Measurements from ENCODE around the gene BASP1. TPM values are rescaled to one million over a fixed set of nuclear protein-coding genes. Genes with fewer than 3 reads are reported as not detected.

The BASP1 gene
- total and polyA plus RNA-seq, 2 experiments from 2014 or later = 87.5 to 114 TPM

DNA sequence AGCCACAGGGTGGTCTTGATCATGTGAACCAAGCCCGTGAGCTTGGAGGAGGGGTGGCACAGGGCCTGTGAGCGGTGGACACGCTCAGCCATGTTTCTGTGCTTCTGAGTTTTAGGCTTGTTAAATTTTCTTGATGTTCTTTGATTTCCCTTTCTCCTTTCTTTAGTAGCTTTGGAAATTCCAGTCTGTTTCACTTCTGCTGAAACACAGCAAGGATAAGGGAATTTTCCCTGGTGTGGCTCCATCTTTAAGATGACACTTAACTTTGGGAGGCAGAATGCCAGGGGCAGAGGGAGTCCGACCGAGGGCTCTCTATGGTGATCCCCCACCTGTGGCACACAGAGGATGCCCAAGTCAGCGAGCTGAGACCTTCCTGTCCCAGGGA is 29.7 kb upstream of the BASP1 start:
- H3K4me1 Mint-ChIP-seq = peaks cover 14% of the 10 kb centered on the region; the same call in 2 of the 3 replicates
- no peak overlapping the region for H3K27ac Mint-ChIP-seq
- Histone ChIP-seq H3K27me3 (ENCODE audit: insufficient read depth) (no peaks in the 10 kb centered on the region), H3K79me2 (replicated peaks; ENCODE audit: insufficient read depth) (no peaks in the 10 kb centered on the region), H3K36me3 (ENCODE audit: insufficient read depth) (no peaks in the 10 kb centered on the region), H3K9me2 (ENCODE audit: insufficient read depth) (no peaks in the 10 kb centered on the region), H3F3A (replicated peaks; ENCODE audit: low read depth) (no peaks in the 10 kb centered on the region), H3K4me2 (no peak overlapping the region), H3K27ac (ENCODE audit: low read depth) (no peak overlapping the region), H4K20me1 (replicated peaks; ENCODE audit: insufficient read depth) (no peaks in the 10 kb centered on the region), H3K4me3 (no peak overlapping the region), H3K4me1 (ENCODE audit: insufficient read depth) (peaks cover 13% of the 10 kb centered on the region), H2AFZ (no peak overlapping the region)
- H3K9me3 Mint-ChIP-seq = peaks cover 4% of the 10 kb centered on the region; the same call in 2 of the 3 replicates
- H3K4me3 Mint-ChIP-seq = no peak overlapping the region
- peaks cover 4% of the 10 kb centered on the region; the same call in 2 of the 3 replicates for H3K36me3 Mint-ChIP-seq (ENCODE audit: low read depth)
- TF ChIP-seq EZH2phosphoT487 (IDR thresholded peaks at IDR 0.05; ENCODE audit: unreplicated experiment) = no peak
- no peak for TF ChIP-seq ZNF114 (CRISPR knock-in tag; IDR thresholded peaks at IDR 0.05)
- TF ChIP-seq, protein P1, sequence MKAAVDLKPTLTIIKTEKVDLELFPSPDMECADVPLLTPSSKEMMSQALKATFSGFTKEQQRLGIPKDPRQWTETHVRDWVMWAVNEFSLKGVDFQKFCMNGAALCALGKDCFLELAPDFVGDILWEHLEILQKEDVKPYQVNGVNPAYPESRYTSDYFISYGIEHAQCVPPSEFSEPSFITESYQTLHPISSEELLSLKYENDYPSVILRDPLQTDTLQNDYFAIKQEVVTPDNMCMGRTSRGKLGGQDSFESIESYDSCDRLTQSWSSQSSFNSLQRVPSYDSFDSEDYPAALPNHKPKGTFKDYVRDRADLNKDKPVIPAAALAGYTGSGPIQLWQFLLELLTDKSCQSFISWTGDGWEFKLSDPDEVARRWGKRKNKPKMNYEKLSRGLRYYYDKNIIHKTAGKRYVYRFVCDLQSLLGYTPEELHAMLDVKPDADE (IDR thresholded peaks at IDR 0.05) = no peak
- no peak for TF ChIP-seq CREB1 (CRISPR knock-in tag; IDR thresholded peaks at IDR 0.05; ENCODE audit: low read depth)
- no peak for TF ChIP-seq ZNF331 (CRISPR knock-in tag; IDR thresholded peaks at IDR 0.05; ENCODE audit: low read depth)
- TF ChIP-seq, protein P2, sequence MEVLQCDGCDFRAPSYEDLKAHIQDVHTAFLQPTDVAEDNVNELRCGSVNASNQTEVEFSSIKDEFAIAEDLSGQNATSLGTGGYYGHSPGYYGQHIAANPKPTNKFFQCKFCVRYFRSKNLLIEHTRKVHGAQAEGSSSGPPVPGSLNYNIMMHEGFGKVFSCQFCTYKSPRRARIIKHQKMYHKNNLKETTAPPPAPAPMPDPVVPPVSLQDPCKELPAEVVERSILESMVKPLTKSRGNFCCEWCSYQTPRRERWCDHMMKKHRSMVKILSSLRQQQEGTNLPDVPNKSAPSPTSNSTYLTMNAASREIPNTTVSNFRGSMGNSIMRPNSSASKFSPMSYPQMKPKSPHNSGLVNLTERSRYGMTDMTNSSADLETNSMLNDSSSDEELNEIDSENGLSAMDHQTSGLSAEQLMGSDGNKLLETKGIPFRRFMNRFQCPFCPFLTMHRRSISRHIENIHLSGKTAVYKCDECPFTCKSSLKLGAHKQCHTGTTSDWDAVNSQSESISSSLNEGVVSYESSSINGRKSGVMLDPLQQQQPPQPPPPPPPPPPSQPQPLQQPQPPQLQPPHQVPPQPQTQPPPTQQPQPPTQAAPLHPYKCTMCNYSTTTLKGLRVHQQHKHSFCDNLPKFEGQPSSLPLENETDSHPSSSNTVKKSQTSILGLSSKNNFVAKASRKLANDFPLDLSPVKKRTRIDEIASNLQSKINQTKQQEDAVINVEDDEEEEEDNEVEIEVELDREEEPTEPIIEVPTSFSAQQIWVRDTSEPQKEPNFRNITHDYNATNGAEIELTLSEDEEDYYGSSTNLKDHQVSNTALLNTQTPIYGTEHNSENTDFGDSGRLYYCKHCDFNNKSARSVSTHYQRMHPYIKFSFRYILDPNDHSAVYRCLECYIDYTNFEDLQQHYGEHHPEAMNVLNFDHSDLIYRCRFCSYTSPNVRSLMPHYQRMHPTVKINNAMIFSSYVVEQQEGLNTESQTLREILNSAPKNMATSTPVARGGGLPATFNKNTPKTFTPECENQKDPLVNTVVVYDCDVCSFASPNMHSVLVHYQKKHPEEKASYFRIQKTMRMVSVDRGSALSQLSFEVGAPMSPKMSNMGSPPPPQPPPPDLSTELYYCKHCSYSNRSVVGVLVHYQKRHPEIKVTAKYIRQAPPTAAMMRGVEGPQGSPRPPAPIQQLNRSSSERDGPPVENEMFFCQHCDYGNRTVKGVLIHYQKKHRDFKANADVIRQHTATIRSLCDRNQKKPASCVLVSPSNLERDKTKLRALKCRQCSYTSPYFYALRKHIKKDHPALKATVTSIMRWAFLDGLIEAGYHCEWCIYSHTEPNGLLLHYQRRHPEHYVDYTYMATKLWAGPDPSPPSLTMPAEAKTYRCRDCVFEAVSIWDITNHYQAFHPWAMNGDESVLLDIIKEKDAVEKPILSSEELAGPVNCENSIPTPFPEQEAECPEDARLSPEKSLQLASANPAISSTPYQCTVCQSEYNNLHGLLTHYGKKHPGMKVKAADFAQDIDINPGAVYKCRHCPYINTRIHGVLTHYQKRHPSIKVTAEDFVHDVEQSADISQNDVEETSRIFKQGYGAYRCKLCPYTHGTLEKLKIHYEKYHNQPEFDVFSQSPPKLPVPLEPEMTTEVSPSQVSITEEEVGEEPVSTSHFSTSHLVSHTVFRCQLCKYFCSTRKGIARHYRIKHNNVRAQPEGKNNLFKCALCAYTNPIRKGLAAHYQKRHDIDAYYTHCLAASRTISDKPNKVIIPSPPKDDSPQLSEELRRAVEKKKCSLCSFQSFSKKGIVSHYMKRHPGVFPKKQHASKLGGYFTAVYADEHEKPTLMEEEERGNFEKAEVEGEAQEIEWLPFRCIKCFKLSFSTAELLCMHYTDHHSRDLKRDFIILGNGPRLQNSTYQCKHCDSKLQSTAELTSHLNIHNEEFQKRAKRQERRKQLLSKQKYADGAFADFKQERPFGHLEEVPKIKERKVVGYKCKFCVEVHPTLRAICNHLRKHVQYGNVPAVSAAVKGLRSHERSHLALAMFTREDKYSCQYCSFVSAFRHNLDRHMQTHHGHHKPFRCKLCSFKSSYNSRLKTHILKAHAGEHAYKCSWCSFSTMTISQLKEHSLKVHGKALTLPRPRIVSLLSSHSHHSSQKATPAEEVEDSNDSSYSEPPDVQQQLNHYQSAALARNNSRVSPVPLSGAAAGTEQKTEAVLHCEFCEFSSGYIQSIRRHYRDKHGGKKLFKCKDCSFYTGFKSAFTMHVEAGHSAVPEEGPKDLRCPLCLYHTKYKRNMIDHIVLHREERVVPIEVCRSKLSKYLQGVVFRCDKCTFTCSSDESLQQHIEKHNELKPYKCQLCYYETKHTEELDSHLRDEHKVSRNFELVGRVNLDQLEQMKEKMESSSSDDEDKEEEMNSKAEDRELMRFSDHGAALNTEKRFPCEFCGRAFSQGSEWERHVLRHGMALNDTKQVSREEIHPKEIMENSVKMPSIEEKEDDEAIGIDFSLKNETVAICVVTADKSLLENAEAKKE (CRISPR knock-in tag; IDR thresholded peaks at IDR 0.05) = no peak
- TF ChIP-seq, protein P3, sequence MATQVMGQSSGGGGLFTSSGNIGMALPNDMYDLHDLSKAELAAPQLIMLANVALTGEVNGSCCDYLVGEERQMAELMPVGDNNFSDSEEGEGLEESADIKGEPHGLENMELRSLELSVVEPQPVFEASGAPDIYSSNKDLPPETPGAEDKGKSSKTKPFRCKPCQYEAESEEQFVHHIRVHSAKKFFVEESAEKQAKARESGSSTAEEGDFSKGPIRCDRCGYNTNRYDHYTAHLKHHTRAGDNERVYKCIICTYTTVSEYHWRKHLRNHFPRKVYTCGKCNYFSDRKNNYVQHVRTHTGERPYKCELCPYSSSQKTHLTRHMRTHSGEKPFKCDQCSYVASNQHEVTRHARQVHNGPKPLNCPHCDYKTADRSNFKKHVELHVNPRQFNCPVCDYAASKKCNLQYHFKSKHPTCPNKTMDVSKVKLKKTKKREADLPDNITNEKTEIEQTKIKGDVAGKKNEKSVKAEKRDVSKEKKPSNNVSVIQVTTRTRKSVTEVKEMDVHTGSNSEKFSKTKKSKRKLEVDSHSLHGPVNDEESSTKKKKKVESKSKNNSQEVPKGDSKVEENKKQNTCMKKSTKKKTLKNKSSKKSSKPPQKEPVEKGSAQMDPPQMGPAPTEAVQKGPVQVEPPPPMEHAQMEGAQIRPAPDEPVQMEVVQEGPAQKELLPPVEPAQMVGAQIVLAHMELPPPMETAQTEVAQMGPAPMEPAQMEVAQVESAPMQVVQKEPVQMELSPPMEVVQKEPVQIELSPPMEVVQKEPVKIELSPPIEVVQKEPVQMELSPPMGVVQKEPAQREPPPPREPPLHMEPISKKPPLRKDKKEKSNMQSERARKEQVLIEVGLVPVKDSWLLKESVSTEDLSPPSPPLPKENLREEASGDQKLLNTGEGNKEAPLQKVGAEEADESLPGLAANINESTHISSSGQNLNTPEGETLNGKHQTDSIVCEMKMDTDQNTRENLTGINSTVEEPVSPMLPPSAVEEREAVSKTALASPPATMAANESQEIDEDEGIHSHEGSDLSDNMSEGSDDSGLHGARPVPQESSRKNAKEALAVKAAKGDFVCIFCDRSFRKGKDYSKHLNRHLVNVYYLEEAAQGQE (IDR thresholded peaks at IDR 0.05; ENCODE audit: unreplicated experiment) = no peak
- TF ChIP-seq STAT1 (IDR thresholded peaks at IDR 0.05; ENCODE audit: unreplicated experiment) = no peak
- TF ChIP-seq POLR2AphosphoS5 (IDR thresholded peaks at IDR 0.05; ENCODE audit: low read depth) = no peak
- TF ChIP-seq NANOG (IDR thresholded peaks at IDR 0.05; ENCODE audit: borderline replicate concordance) = no peak
- TF ChIP-seq EZH2 (IDR thresholded peaks at IDR 0.05; ENCODE audit: low read depth, unreplicated experiment) = no peak
- H3K27me3 Mint-ChIP-seq (ENCODE audit: insufficient read depth, low read depth, poor library complexity) = no peaks in the 10 kb centered on the region
- ATAC-seq = no peak
- no peak for DNase-seq (ENCODE audit: low spot score)

Data from GM23338 (cell line).